ENCODE data around the gene TAF4B.

- TF ChIP-seq POLR2A (IDR thresholded peaks at IDR 0.05) = no peak
- no peak for TF ChIP-seq CTCF (IDR thresholded peaks at IDR 0.05)
These were observed 17.3 kb upstream of the TAF4B start for GRCh38 chr18:26208977-26209376.
